ENCODE results near the gene MX2.

The MX2 gene

DNA sequence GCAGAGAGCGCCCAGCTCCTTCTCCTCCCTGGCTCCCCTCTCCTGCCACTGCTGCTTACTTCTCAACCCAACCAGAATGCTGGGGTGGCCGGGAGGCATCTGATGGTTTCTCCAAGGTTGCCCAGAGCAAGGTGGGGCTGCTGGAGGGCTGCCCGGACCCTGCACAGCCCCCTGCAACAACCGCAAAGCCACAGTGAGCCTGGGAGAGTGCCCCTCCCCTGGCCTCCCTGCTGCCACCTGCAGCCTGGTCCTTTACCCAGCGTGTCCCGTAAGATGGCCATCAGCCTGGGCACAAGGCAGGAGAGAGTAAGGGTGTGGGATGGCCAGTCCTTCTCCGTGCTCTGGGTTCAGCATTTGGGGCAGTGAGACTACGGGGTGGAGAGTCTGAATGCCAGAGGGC lies 17.0 kb downstream of the MX2 start:
- no peak for FAIRE-seq

DNA sequence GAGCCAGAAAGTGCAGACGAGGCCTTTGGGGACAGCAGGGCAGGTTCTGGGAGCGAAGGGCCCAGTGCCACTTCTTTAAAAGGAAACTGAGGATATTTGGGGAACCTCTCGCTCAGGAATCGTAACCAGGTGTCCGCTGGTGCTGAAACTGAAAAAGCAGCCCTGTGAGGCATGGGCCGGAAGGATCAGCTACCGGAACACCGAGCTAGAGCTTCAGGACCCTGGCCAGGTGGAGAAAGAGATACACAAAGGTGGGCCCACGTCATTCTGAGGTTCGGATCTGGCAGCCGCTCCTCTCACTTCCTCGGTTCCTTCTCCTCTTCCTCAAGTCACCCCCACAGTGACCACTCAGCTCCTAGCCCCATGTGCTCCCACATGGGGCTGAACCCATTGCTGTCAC lies 18.1 kb downstream of the MX2 start:
- FAIRE-seq (no peak), DNase-seq (ENCODE audit: low spot score) (no peak)

More for the DNA sequence above, 17.0 kb downstream of the MX2 start:
- no peak for DNase-seq (ENCODE audit: low spot score)

DNA sequence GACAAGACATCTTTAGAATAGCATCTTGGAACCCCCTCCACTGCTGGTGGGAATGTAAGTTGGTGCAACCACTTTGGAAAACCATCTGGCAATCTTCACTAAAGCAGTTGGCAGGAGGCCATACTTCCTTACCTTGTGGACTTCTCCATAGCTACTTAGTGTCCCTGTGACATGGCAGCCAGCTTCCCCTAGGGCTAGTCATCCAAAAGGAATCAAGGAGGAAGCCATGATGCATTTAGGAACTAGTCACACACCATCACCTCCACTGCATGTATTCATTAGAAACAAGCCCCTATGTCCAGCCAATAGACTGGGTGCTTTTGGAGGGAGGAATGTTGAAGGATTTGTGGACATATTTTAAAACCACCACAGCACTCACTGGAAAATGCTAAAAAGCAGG lies 19.9 kb downstream of the MX2 start:
- no peak for DNase-seq (ENCODE audit: low spot score)
- FAIRE-seq, result no peak

DNA sequence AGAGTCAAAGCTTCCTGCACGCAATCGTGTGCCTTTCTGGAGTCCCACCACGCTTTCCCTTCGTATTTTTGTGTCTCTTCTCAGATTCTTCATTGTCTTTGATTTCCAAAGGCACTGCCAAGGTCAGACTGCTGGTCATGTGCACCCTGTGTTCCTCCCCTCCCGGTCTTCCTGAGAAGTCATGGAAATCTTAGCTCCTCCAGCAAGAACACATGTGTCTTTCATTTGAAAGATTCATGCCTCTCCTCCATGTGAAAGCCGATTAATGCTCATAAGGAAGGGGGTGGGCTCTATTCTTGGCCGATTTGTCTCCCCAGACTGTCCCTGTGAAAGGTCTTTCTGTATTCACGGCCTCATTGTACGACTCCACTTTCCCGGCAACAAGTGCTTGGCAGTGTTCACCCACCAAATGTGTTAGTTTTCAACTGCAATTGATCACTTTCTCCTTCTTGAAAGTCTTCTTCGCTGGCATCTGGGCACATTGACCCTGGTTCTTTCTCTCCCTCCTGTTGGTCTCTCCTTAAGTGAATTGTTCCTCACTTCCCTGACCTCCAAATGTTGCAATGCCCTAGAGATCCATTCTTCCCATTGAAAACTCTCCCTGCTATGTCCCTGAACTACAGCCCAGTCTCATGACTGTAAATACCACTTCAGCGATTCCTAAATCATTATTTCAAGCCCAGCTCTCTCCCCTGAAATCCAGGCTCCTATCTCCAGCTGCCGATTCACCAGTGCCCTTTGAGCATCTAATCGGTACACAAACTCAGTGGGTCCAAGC lies 25.4 kb downstream of the MX2 start:
- no peak for DNase-seq (ENCODE audit: low spot score)
- no peak for FAIRE-seq

DNA sequence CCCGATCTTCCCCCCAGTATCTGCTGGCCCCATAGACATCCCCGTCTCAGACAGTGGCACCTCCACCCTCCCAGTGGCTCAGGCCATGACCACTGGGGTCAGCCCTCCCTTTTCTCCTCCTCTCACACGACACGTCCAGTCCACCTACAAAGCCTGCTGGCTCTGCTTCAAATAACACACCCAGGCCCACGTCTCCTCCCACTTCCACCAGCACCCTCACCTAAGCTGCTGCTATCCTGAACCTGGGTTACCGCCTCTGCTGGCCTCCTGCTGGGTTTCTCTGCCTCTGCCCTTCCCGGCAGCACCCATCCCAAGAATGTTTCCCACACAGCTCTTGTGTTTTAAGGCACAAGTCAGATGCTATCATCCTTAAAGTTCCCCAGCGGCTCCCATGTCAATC lies 26.0 kb downstream of the MX2 start:
- no peak for FAIRE-seq

DNA sequence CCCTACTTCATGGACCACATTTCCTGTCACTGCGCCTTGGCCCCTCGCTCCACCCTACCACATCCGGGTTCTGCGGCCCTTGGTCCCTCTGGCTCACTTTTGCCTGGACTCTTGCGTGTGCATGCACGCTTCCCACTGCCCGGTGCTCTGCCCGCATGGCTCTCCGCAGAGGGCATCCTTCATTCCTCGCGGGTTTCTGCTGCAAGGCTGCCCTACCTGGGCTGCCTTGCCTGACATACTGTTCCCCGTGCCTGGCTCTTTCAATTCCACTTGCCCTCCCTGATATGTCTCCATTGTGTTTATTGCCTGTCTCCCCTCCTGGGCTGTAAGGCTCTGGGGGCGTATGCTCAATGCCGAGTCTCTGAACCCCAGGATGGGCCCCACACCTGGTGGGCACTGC lies 26.4 kb downstream of the MX2 start:
- DNase-seq (ENCODE audit: low spot score) (no peak), FAIRE-seq (no peak)

More for the DNA sequence above, 26.0 kb downstream of the MX2 start:
- DNase-seq (ENCODE audit: low spot score), result no peak

DNA sequence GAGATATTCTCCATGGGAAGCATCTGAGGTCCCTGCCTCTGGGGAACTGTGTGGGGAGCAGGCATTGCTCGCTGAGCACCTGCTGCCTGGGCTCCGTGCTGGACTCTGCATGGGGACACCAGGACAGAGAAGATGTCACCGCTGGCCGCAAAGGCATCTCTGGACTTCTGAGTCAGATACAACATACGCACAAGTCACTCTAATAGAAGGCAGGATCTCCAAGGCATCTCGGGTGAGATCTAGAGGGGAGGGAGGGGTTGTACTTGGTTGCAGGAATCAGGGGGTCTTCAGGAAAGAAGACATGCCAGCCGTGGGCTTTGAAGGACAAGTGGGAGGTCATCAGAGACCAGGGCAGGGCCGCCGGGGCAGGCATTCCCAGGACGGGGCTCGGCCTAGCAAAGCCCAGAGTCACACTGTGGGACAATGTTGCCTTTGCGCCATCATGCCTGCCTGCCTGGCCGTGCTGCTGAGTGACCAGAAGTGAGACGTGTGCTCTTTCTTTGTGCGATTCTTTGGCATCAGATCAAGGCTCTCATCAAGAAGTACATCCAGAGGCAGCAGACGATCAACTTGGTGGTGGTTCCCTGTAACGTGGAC lies 28.3 kb downstream of the MX2 start:
- FAIRE-seq (no peak), DNase-seq (ENCODE audit: low spot score) (no peak)

DNA sequence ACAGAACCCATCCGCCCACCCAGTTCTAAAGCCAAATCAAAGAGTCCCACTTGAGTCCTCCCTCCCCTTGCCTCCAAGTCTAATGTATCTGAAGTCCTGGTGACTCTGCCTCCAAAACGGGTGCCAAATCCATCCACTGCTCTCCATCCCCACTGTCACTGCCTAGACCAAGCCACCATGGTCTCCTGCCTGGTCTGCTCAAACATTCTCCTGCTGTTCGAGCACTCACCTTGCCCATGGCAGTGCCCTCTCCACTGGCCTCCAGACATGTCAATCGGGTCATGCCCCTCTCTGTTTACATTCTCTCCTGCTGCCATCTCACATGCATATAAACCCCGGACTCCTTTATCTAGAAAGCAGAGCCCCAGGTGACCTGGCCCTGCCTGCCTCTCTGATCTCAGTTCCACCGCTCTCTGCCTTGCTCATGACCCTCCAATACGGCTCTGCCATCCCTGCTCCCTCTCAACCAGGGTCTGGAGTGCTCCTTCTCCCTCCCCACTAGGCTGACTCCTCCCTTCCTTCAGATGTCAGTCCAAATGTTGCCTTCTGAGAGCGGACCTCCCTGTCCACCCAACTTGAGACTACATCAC lies 32.1 kb downstream of the MX2 start:
- FAIRE-seq, result no peak
- DNase-seq (ENCODE audit: low spot score), result no peak

DNA sequence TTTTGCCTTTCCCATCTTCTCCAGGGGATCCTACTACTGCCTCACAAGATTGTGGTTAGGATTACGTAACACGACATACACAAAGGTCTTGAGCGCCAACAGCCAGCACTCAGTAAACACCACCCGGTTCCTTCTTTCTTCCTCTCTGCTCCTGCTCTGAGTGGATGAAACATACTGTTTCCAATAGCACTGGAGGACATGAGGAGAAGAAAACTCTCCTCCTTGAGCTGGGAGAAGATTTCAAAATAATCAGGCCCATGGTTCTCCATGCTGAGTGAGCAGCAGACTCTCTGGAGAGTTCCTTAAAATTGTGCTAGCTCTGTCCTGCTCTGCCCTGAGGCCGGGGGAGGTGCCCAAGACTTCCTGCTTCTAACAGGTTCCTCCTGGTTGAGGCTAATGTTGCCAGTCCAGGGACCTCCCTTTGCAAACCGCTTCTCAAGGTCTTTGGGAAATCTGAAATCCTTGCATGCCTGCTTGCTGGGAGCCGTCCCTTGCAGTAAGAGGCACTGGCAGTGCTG lies 34.8 kb downstream of the MX2 start:
- no peak for FAIRE-seq
- DNase-seq (ENCODE audit: low spot score), result no peak

DNA sequence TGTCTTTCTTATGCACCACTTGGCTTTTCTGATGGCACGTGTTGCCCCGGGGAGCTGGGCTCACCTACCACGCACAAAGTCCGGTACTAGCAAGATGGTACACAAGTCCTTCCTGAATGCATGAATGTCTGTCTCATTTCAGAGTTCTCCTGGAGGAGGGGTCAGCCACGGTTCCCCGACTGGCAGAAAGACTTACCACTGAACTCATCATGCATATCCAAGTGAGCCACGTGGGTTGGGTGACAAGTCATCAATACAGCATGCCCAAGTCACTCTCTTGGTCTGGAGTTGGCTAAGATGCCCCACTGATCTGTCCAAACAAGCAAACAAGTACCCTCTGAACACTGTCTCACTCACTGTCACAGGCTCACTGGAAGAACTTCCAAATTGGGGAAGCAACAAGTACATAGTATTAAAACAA lies 35.7 kb downstream of the MX2 start:
- FAIRE-seq, result no peak
- no peak for DNase-seq (ENCODE audit: low spot score)

DNA sequence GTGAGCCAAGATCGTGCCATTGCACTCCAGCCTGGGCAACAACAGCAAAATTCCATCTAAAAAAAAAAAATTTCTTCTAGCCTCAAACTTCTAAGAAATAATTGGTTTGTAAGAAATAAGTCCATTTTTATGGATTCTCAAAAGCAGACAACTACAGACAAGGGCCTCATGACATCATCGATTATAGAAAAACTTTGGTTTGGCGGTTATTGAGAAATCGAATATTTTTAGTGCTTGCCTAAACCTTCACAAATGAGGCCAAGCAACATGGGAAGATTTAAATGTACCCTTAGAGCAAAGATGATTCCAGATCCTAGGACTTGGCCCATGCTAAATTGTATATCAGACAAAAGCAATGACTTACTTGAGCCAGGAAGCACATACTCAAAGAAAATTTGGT lies 36.4 kb downstream of the MX2 start:
- no peak for FAIRE-seq
- DNase-seq (ENCODE audit: low spot score), result no peak

DNA sequence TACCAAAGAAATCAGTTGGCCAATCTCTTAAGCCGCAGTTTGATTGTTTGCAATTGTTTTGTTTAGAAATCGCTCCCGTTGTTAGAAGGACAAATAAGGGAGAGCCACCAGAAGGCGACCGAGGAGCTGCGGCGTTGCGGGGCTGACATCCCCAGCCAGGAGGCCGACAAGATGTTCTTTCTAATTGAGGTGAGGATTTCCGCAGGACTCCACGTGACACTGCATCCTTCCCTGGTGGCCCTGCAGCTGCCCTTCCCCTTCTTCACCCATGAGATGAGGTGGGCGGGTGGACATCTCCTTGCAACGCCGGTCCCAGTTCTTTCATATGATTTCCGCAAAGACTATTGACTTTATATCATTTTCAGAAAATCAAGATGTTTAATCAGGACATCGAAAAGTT lies 37.0 kb downstream of the MX2 start:
- DNase-seq (ENCODE audit: low spot score) (no peak), FAIRE-seq (no peak)

DNA sequence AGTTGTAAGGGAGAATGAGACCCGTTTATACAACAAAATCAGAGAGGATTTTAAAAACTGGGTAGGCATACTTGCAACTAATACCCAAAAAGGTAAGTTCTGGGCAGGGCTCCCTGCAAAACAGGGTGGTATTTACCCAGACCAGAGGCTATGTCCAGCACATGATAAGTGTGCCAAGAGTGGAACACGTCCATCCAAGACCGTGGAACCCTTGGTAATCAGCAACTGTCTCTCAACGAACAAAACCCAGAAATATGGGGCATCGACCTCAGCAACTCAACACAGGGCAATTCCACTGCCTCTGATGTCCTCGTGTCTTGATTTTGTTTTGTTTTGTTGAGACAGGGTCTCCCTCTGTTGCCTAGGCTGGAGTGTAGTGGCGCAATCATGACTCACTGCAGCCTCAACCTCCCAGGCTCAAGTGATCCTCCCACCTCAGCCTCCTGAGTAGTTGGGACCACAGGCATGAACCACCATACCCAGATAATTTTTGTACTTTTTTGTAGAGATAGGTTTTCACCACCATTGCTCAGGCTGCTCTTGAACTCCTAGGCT lies 37.5 kb downstream of the MX2 start:
- no peak for FAIRE-seq
- no peak for DNase-seq (ENCODE audit: low spot score)

DNA sequence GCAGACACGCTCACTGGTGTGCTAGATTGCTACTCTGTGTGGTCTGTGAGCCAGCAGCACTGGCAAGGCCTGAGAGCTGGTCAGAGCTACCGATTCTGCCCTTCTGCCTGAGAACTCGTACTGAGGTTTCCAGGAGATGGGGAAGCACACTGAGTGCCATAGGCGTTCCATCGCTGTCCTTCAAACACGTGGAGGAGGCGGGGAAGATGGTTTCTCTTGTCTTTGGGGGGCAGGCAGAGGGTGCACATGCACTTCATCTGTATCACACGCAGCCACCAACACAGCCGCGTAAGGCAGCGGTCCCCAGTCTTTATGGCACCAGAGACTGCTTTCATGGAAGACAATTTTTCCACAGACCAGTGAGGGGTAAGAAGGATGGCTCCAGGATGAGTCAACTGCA lies 40.4 kb downstream of the MX2 start:
- FAIRE-seq, result no peak
- DNase-seq (ENCODE audit: low spot score), result no peak

DNA sequence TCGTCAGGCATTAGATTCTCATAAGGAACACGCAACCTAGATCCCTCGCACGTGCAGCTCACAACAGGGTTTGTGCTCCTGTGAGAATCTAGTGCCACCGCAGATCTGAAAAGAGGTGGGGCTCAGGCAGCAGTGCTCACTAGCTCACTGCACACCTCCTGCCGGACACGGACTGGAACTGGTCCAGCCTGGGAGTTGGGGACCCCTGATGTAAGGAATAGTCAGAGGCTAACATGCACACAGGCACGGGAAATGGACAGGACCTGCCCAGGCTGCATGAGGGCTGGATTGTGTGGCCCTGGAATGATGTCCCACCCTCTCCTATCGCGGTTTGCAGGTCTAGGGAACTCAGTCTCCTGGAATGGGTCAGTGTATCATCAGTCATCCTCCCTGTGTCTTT lies 41.0 kb downstream of the MX2 start:
- FAIRE-seq, result no peak
- no peak for DNase-seq (ENCODE audit: low spot score)

DNA sequence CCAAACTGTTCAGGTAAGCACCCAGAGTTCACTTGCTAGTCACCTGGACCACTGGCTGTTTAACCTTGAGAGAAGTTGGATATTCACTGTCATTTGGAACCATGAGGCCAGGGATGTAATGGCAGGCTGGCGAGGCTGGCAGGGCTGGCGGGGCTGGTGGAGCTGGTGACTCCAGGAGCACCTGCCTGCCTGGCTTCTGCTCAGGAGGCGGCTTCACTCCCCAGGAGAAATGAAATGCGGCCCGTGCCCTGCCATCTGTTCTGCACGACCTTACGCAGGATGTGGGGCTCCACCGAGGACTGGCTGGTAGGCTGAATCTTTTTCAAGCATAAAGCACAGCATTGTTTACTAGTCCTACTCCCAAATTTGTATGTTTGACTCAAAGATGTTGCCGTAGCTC lies 41.5 kb downstream of the MX2 start:
- DNase-seq (ENCODE audit: low spot score) (no peak), FAIRE-seq (no peak)

DNA sequence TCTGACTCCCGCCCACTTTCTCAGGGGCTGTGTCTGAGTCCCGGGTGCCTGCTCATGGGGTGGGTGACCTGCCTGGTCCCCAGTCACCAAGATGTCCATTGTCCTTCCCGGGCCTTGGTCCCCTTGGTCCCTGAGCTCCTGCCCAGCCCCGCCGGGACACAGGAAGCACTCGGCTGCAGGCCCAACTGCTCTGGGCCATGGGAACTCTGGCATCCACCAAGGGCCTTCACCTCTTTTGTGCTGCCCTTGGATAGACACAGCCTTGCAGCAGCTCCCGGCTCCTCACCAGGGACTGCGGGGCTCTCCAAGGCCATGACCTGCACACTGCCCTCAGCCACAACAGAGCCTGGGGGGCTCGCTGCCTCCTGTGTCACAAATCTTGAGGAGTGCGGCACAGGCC lies 42.1 kb downstream of the MX2 start:
- FAIRE-seq (no peak), DNase-seq (ENCODE audit: low spot score) (no peak)

DNA sequence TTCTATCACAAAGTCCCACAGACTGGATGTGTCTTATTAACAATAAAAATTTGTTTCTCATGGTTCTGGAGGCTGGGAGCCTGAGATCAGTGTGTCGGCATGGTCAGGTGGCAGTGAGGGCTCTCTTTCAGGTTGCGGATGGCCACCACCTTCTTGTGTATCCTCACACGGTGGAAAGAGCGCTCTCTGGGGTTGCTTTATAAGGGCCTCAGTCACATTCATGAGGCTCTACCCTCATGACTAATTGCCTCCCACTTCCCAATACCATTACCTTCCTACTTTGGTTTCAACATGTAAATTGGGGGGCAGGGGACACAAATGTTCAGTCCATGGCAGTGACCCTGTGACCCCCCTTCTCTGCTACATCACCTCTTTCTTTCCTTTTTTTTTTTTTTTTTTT lies 43.5 kb downstream of the MX2 start:
- DNase-seq (ENCODE audit: low spot score) (no peak), FAIRE-seq (no peak)

DNA sequence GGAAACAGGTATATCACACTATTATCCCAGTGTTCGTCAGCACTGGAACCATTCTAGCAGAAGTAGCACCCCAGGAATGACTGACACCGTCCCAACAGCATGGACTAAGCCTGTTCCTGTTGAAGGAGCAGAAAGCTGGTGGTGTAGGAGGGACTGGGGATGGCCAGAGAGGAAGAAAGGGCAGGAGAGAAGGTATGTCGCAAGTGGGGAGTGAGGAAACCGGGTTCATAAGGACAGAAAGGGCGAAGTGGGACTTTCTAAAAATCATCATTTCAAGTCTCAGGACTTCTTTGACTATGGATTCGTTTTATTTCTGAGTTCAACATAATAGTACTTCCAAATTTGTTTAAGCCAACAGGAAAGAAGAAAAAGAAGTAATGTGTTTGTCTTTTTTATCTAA lies 44.5 kb downstream of the MX2 start:
- FAIRE-seq (no peak), DNase-seq (ENCODE audit: low spot score) (no peak)

DNA sequence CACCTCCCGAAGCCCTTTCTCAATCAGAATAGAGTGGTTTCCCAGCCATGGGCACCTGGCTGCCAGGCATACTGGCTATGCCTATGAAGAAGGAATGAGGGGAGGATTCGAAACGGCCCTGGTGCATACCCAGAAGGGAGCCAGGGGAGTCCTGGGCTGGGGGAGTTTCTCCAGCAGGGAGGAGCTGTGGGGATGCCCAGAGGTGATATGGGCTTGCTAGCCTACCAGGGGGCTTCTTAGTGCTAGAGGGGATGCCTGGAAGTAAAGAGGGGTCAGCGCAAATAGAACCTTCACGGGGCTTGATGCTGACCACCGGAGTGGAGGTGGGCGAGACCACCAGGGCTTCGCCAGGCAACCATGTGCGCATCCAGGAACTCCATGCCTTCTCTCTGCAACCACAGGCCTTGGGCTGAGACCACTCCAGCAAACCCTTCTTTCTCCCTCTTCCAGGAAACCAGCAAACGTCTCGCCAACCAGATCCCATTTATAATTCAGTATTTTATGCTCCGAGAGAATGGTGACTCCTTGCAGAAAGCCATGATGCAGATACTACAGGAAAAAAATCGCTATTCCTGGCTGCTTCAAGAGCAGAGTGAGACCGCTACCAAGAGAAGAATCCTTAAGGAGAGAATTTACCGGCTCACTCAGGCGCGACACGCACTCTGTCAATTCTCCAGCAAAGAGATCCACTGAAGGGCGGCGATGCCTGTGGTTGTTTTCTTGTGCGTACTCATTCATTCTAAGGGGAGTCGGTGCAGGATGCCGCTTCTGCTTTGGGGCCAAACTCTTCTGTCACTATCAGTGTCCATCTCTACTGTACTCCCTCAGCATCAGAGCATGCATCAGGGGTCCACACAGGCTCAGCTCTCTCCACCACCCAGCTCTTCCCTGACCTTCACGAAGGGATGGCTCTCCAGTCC lies 46.0 kb downstream of the MX2 start:
- FAIRE-seq (no peak), DNase-seq (ENCODE audit: low spot score) (no peak)

DNA sequence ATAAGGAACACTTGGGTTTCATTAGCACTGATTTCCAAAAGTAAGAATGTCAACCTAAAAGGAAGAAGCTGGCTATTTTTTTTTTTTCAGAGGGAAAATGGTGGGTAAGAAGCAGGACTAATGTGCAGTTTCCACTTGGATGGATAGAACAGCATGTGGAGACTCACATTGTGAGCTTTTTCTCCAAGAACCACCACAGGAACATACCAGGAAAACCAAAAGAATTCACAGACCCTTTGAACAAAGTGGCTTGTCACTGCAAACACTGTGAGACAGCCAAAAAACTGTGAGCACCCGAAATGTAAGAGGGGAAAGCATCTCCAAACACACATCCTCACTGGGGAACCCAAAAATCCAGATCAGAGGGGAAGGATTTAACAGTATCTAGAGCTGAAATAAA lies 48.5 kb downstream of the MX2 start:
- DNase-seq (ENCODE audit: low spot score) (no peak), FAIRE-seq (no peak)

Measured in urothelium cell line (cell line).